ENCODE measurements around the gene SERPINA3.
"Not testable (repeated sequence)": the region's sequence is repeated elsewhere in the genome, so short reads cannot be mapped to it uniquely, and the experiment has no call there.

GRCh38 chr14:94577472-94577871, 34.7 kb upstream of the SERPINA3 start:
- TF ChIP-seq POLR2A (IDR thresholded peaks at IDR 0.05; ENCODE audit: low read length); GATA1 (IDR thresholded peaks at IDR 0.05; ENCODE audit: low read depth, low read length): not testable (repeated sequence)
